GM23338 (cell line): ENCODE measurements around the gene GPATCH3. TPM values are rescaled to one million over a fixed set of nuclear protein-coding genes. Genes with fewer than 3 reads are reported as not detected.

ENCODE experiments used
- ATAC-seq: fragments of 200-7000 bp; cut with Tn5 transposase; 3 replicates; pipeline ENCODE4 v1.9.1; 2020
- DNase-seq: peaks from one replicate; pipeline ENCODE4 v3.0.0-alpha.2; 2015; ENCODE audit warnings: low spot score
- H2AFZ ChIP-seq: fragments of 200-600 bp; sonication (generic); 2 replicates; pipeline ENCODE4 v1.8.0; 2016; ENCODE audit warnings: antibody characterized with exemption, mild to moderate bottlenecking, moderate library complexity
- H3F3A ChIP-seq: fragments of 200-600 bp; sonication (generic); replicated peaks from 2 replicates; pipeline ENCODE4 v1.8.0; 2017; ENCODE audit warnings: antibody characterized with exemption, mixed run types, low read depth
- H3K27ac ChIP-seq: fragments of 200-600 bp; sonication (generic); 2 replicates; pipeline ENCODE4 v1.6.1; 2016; ENCODE audit warnings: low read depth
- H3K27me3 ChIP-seq: fragments of 200-600 bp; sonication (generic); 2 replicates; pipeline ENCODE4 v1.8.0; 2016; ENCODE audit warnings: mild to moderate bottlenecking, mixed run types, moderate library complexity; ENCODE audit not compliant: insufficient read depth
- H3K36me3 ChIP-seq: fragments of 200-600 bp; sonication (generic); 2 replicates; pipeline ENCODE4 v1.8.0; 2016; ENCODE audit warnings: mild to moderate bottlenecking; ENCODE audit not compliant: insufficient read depth
- H3K4me1 ChIP-seq: fragments of 200-600 bp; sonication (generic); 2 replicates; pipeline ENCODE4 v1.8.0; 2016; ENCODE audit warnings: mild to moderate bottlenecking, moderate library complexity; ENCODE audit not compliant: insufficient read depth
- H3K4me2 ChIP-seq: fragments of 200-600 bp; sonication (generic); 2 replicates; pipeline ENCODE4 v1.7.1; 2017; ENCODE audit warnings: mixed run types
- H3K4me3 ChIP-seq: fragments of 200-600 bp; sonication (generic); 2 replicates; pipeline ENCODE4 v1.6.1; 2016; ENCODE audit warnings: mixed run types
- H3K79me2 ChIP-seq: fragments of 200-600 bp; sonication (generic); replicated peaks from 2 replicates; pipeline ENCODE4 v1.8.0; 2017; ENCODE audit warnings: mild to moderate bottlenecking; ENCODE audit not compliant: insufficient read depth
- H3K9me2 ChIP-seq: fragments of 200-600 bp; sonication (generic); 2 replicates; pipeline ENCODE4 v1.8.0; 2017; ENCODE audit not compliant: insufficient read depth
- H4K20me1 ChIP-seq: fragments of 200-600 bp; sonication (generic); replicated peaks from 2 replicates; pipeline ENCODE4 v1.8.0; 2017; ENCODE audit warnings: mild to moderate bottlenecking; ENCODE audit not compliant: insufficient read depth
- H3K27ac Mint-ChIP-seq: 2 replicates; pipeline ENCODE4 v1.8.0; 2020; ENCODE audit warnings: inconsistent platforms, mild to moderate bottlenecking, moderate library complexity, mixed read lengths
- H3K27me3 Mint-ChIP-seq: 3 replicates; pipeline ENCODE4 v1.8.0; 2022; ENCODE audit warnings: low read depth, mild to moderate bottlenecking, moderate library complexity, mixed read lengths, inconsistent platforms; ENCODE audit not compliant: insufficient read depth, poor library complexity
- H3K36me3 Mint-ChIP-seq: 3 replicates; pipeline ENCODE4 v1.8.0; 2021; ENCODE audit warnings: low read depth, mild to moderate bottlenecking, inconsistent platforms, moderate library complexity, mixed read lengths
- H3K4me1 Mint-ChIP-seq: 3 replicates; pipeline ENCODE4 v1.8.0; 2020; ENCODE audit warnings: mild to moderate bottlenecking, inconsistent platforms, mixed read lengths
- H3K4me3 Mint-ChIP-seq: 3 replicates; pipeline ENCODE4 v1.8.0; 2021; ENCODE audit warnings: moderate library complexity, mild to moderate bottlenecking, inconsistent platforms, mixed read lengths
- H3K9me3 Mint-ChIP-seq: 3 replicates; pipeline ENCODE4 v1.8.0; 2020; ENCODE audit warnings: moderate library complexity, mild to moderate bottlenecking, inconsistent platforms, mixed read lengths
- CREB1 ChIP-seq: fragments of 250-450 bp; sonication (Bioruptor Pico); IDR thresholded peaks from 2 replicates; pipeline ENCODE4 v1.5.0; 2020; ENCODE audit warnings: low read depth, mild to moderate bottlenecking, moderate library complexity
- CTCF ChIP-seq, 2 experiments: fragments of 200-600 bp in 1 of 2; sonication (generic) in 1 of 2; conservative IDR thresholded peaks; 2 replicates each; pipeline versions ENCODE4 v1.5.1 to v1.6.1; 2016 to 2017; ENCODE audit warnings: antibody characterized with exemption in 2 of 2, low read depth in 2 of 2, mild to moderate bottlenecking in 2 of 2, moderate library complexity in 1 of 2
- ETS1 ChIP-seq: IDR thresholded peaks from 2 replicates; pipeline ENCODE4 v1.6.1; 2016; ENCODE audit warnings: antibody characterized with exemption
- EZH2 ChIP-seq: fragments of 200-600 bp; sonication (generic); IDR thresholded peaks from one replicate; pipeline ENCODE4 v1.8.0; 2017; ENCODE audit warnings: antibody characterized with exemption, mild to moderate bottlenecking, low read depth; ENCODE audit not compliant: unreplicated experiment
- EZH2phosphoT487 ChIP-seq: fragments of 200-600 bp; sonication (generic); IDR thresholded peaks from one replicate; pipeline ENCODE4 v1.8.1; 2018; ENCODE audit warnings: antibody characterized with exemption; ENCODE audit not compliant: unreplicated experiment
- JUNB ChIP-seq: IDR thresholded peaks from one replicate; pipeline ENCODE4 v1.6.1; 2016; ENCODE audit warnings: antibody characterized with exemption; ENCODE audit not compliant: unreplicated experiment
- NANOG ChIP-seq: IDR thresholded peaks from 2 replicates; pipeline ENCODE4 v1.6.1; 2016; ENCODE audit warnings: antibody characterized with exemption, borderline replicate concordance
- POLR2AphosphoS5 ChIP-seq: IDR thresholded peaks from 2 replicates; pipeline ENCODE4 v1.6.1; 2016; ENCODE audit warnings: antibody characterized with exemption, low read depth
- REST ChIP-seq: IDR thresholded peaks from one replicate; pipeline ENCODE4 v1.6.1; 2018; ENCODE audit warnings: antibody characterized with exemption; ENCODE audit not compliant: unreplicated experiment
- STAT1 ChIP-seq: IDR thresholded peaks from one replicate; pipeline ENCODE4 v1.6.1; 2016; ENCODE audit warnings: antibody characterized with exemption; ENCODE audit not compliant: unreplicated experiment
- ZNF114 ChIP-seq: fragments of 250-450 bp; sonication (Bioruptor Pico); IDR thresholded peaks from 2 replicates; pipeline ENCODE4 v1.5.0; 2020; ENCODE audit warnings: mild to moderate bottlenecking, moderate library complexity
- ZNF331 ChIP-seq: fragments of 250-450 bp; sonication (Bioruptor Pico); IDR thresholded peaks from 2 replicates; pipeline ENCODE4 v1.5.0; 2020; ENCODE audit warnings: low read depth, mild to moderate bottlenecking, moderate library complexity
- ZNF462 ChIP-seq: fragments of 250-450 bp; sonication (Bioruptor Pico); IDR thresholded peaks from 2 replicates; pipeline ENCODE4 v1.5.0; 2020; ENCODE audit warnings: mild to moderate bottlenecking, moderate library complexity
- polyA plus RNA-seq: library from polyadenylated mRNA; unstranded; fragments of >200 nt; fragmentation: Nextera tagmentation; extraction: Ambion mirVana; gene quantifications from 2 replicates; pipeline ENCODE4 v1.2.1, GENCODE V29; 2016
- total RNA-seq: library from RNA; depleted of rRNA; stranded (reverse); fragments of >200 nt; shearing (Covaris generic); gene quantifications from 2 replicates; pipeline ENCODE4 v1.2.3, GENCODE V29; 2014

GPATCH3 gene
- total and polyA plus RNA-seq, 2 experiments from 2014 or later, result 10.5 to 13.0 TPM

- H3K79me2 ChIP-seq, result no peaks in the 10 kb centered on the region; the same call in none of the 2 replicates
- H3K36me3 ChIP-seq, result peaks cover 35% of the 10 kb centered on the region
- no peak overlapping the region for H3K27ac Mint-ChIP-seq
- H4K20me1 ChIP-seq, result peaks cover 8% of the 10 kb centered on the region
- H3K4me3 ChIP-seq, result no peak overlapping the region
- H3F3A ChIP-seq, result peaks cover 28% of the 10 kb centered on the region
- no peaks in the 10 kb centered on the region for H3K4me1 Mint-ChIP-seq
- no peaks in the 10 kb centered on the region for H3K9me3 Mint-ChIP-seq
- TF ChIP-seq NANOG, result no peak
- no peak for TF ChIP-seq CREB1 (CRISPR knock-in tag)
- no peak for TF ChIP-seq ZNF331 (CRISPR knock-in tag)
- no peak for TF ChIP-seq JUNB
- TF ChIP-seq ETS1, result no peak
- no peak for TF ChIP-seq REST
- no peak for TF ChIP-seq EZH2phosphoT487
- TF ChIP-seq EZH2, result no peak
- TF ChIP-seq POLR2AphosphoS5, result no peak
- no peak for TF ChIP-seq ZNF114 (CRISPR knock-in tag)
- no peak for TF ChIP-seq CTCF (conservative IDR thresholded peaks at IDR 0.05; ENCODE audit: low read depth in 2 of 2)
- no peak for TF ChIP-seq STAT1
- TF ChIP-seq ZNF462 (CRISPR knock-in tag), result no peak
- H3K27me3 ChIP-seq, result no peaks in the 10 kb centered on the region
- no peak for DNase-seq
- no peak overlapping the region for H2AFZ ChIP-seq
- H3K27ac ChIP-seq, result no peak overlapping the region
- no peak overlapping the region for H3K4me2 ChIP-seq
- no peaks in the 10 kb centered on the region for H3K9me2 ChIP-seq
- ATAC-seq, result no peak
- peaks cover 12% of the 10 kb centered on the region for H3K27me3 Mint-ChIP-seq
- H3K4me3 Mint-ChIP-seq, result no peak overlapping the region
- no peaks in the 10 kb centered on the region for H3K4me1 ChIP-seq
- H3K36me3 Mint-ChIP-seq, result peaks cover 70% of the 10 kb centered on the region
These were observed 44.9 kb upstream of the GPATCH3 start for GRCh38 chr1:26945138-26945537.
